HFFc6 (cell line): ENCODE results near the gene NUDT1. TPM values are rescaled to one million over a fixed set of nuclear protein-coding genes. Genes with fewer than 3 reads are reported as not detected.

Experiments
- DNase-seq: peaks from one replicate; pipeline ENCODE4 v3.0.0-alpha.2; 2018
- H3K27ac Mint-ChIP-seq: 2 replicates; pipeline ENCODE4 v1.8.0; 2020; ENCODE audit warnings: mild to moderate bottlenecking, mixed read lengths
- H3K27me3 Mint-ChIP-seq: 2 replicates; pipeline ENCODE4 v1.8.0; 2021; ENCODE audit warnings: mild to moderate bottlenecking, moderate library complexity, mixed read lengths; ENCODE audit not compliant: insufficient read depth
- H3K36me3 Mint-ChIP-seq: 2 replicates; pipeline ENCODE4 v1.8.0; 2021; ENCODE audit warnings: low read depth, mixed read lengths
- H3K4me1 Mint-ChIP-seq: 2 replicates; pipeline ENCODE4 v1.8.0; 2020; ENCODE audit warnings: low read depth, mixed read lengths
- H3K4me3 Mint-ChIP-seq: 2 replicates; pipeline ENCODE4 v1.8.0; 2020; ENCODE audit warnings: mild to moderate bottlenecking, moderate library complexity, mixed read lengths
- H3K9me3 Mint-ChIP-seq: 2 replicates; pipeline ENCODE4 v1.8.0; 2020; ENCODE audit warnings: mild to moderate bottlenecking, mixed read lengths
- CTCF ChIP-seq: fragments of 200-600 bp; sonication (generic); IDR thresholded peaks from 2 replicates; pipeline ENCODE4 v1.5.0; 2021; ENCODE audit warnings: antibody characterized with exemption, mild to moderate bottlenecking
- total RNA-seq, 6 experiments: library from RNA; stranded (reverse); fragmentation: NEBNext Ultra II Directional; extraction: Animal tissue kit (Norgen Biotek cat#: 25700); gene quantifications; 2 replicates in 1 of 6; 3 replicates in 5 of 6; pipeline ENCODE4 v1.2.3, GENCODE V29; 2021

NUDT1 gene
- total RNA-seq, 6 experiments from 2014 or later = 35.6 to 57.6 (median 45.9) TPM

DNA sequence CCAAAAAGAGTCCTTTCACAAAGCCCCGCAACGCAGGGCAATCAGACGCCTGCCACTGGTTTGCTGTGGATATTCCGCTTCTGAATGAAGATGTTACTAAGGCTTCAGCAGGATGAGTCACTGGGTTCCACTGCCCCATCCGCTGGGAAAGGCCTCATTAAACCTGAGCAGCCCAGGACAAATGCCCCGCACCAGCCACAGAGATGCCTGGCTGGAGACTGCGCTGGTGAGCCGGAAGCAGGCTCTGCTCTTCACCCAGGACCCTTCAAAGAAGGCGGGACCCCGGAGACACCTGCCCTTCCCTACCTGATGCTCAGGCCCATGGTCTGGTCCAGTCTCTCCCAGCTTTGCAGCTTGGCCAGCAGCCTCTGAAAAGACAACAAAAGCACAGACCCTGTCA, 29.1 kb upstream of the NUDT1 start:
- Mint-ChIP-seq H3K36me3 (peaks cover 25% of the 10 kb centered on the region), H3K27me3 (peaks cover 2% of the 10 kb centered on the region), H3K9me3 (no peaks in the 10 kb centered on the region), H3K4me3 (no peak overlapping the region), H3K27ac (no peak overlapping the region), H3K4me1 (no peaks in the 10 kb centered on the region)
- TF ChIP-seq CTCF = no peak
- DNase-seq = no peak

DNA sequence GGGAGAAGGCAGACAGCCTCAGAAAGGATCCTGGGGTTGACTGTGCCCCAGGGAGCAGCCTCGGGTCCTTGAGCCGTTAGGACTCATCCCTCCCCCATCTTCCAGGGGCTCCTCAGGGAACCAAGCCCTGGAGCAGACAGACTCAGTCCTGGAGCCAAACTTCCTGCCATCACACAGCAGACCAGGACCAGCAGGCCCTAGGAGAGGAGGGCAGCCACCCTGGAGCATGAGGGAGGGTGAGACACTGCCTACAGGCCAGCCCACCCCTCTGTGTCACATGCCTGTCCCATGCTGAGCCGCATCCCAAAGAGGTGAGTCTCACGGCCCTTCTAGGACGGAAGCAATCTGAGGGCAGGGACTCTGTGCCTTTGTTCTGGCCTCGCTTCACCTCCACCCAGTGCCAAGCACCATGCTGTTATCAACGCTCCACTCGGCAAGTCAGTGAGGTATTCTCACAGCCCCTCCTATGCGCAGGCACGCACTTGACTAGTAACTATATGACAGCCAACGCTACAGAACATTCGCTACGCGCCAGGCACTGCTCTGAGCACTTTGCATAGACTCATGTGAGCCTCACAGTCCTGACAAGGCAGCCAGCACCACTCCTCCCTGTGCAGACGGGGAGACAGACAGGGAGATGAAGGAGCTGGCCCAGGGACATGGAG, 28.3 kb upstream of the NUDT1 start:
- Mint-ChIP-seq H3K9me3 (no peaks in the 10 kb centered on the region), H3K36me3 (peaks cover 25% of the 10 kb centered on the region), H3K4me1 (no peaks in the 10 kb centered on the region), H3K4me3 (no peak overlapping the region), H3K27ac (no peak overlapping the region), H3K27me3 (peaks cover 2% of the 10 kb centered on the region)
- DNase-seq = no peak
- no peak for TF ChIP-seq CTCF

DNA sequence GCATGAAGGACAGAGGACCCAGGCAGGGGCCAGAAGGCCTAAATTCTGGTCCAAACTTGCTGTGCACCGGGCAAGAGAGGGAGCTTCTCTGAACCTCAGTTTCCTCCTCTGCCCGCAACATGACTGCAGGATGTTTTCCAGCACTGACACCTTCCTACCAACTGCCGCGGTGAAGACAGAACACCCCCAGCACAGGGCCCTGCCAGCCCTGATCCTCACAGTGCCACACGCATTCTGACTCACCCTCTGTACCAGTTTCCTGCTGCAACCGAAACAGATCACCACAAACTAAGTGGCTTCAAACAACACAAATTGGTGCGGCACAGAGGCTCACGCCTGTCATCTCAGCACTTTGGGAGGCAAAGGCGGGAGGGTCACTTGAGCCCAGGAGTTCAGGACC, 27.4 kb upstream of the NUDT1 start:
- peaks cover 25% of the 10 kb centered on the region for H3K36me3 Mint-ChIP-seq

DNA sequence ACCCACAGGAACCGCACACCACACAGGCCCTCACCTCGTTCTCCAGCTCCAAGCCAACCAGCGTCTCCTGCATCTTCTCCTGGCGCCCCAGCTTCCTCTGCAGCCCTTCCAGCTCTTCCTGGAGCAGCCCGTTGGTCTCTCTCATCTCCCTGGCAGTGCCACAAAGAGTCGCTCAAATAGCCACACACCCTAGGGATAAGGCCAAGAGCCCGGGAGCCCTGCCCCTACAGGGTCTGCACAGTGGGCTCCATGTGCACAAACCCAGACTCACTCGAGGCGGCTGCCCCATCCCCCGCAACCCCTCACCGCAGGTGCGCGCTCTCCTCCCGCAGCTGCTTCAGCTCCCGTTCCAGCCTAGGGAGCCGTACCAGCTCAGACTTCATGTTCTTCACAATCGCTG, 26.2 kb upstream of the NUDT1 start:
- no peak for DNase-seq
- no peak for TF ChIP-seq CTCF
- H3K9me3 Mint-ChIP-seq = no peaks in the 10 kb centered on the region
- H3K27me3 Mint-ChIP-seq = peaks cover 2% of the 10 kb centered on the region
- H3K4me1 Mint-ChIP-seq = no peaks in the 10 kb centered on the region
- H3K36me3 Mint-ChIP-seq = peaks cover 25% of the 10 kb centered on the region
- H3K4me3 Mint-ChIP-seq = no peak overlapping the region
- H3K27ac Mint-ChIP-seq = no peak overlapping the region; the same call in 1 of the 2 replicates

More for the DNA sequence above, 27.4 kb upstream of the NUDT1 start:
- H3K27ac Mint-ChIP-seq = no peak overlapping the region
- TF ChIP-seq CTCF = no peak
- no peak for DNase-seq
- H3K9me3 Mint-ChIP-seq = no peaks in the 10 kb centered on the region
- H3K4me3 Mint-ChIP-seq = no peak overlapping the region
- H3K27me3 Mint-ChIP-seq = peaks cover 2% of the 10 kb centered on the region
- H3K4me1 Mint-ChIP-seq = no peaks in the 10 kb centered on the region

- TF ChIP-seq CTCF = no peak
- Mint-ChIP-seq H3K4me1 (no peaks in the 10 kb centered on the region), H3K27ac (no peak overlapping the region), H3K27me3 (peaks cover 2% of the 10 kb centered on the region), H3K36me3 (peaks cover 25% of the 10 kb centered on the region), H3K4me3 (no peak overlapping the region), H3K9me3 (no peaks in the 10 kb centered on the region)
- DNase-seq = no peak
Observed at GRCh38 chr7:2217206-2217605, 24.8 kb upstream of the NUDT1 start.
